ENCODE measurements around the gene ADAMTS2.
A peak's percentile ranks its signal among the peaks of the same experiment; 100 is the strongest.

Gene ADAMTS2

GRCh38 chr5:179183481-179183880, 161.8 kb downstream of the ADAMTS2 start:
- no peak for DNase-seq (ENCODE audit: low read depth in 1 of 2, low spot score in 1 of 2)

- DNase-seq (ENCODE audit: low read depth in 1 of 2, low spot score in 1 of 2) = no peak
Observed at GRCh38 chr5:179182601-179183000, 162.7 kb downstream of the ADAMTS2 start.

- no peak for DNase-seq (ENCODE audit: low read depth in 1 of 2, low spot score in 1 of 2)
Observed at GRCh38 chr5:179181988-179182387, 163.3 kb downstream of the ADAMTS2 start.

GRCh38 chr5:179180921-179181645, 164.2 kb downstream of the ADAMTS2 start:
- no peak for DNase-seq (ENCODE audit: low read depth in 1 of 2, low spot score in 1 of 2)

GRCh38 chr5:179180061-179180610, 165.1 kb downstream of the ADAMTS2 start:
- DNase-seq (ENCODE audit: low read depth in 1 of 2, low spot score in 1 of 2) = no peak

- DNase-seq (ENCODE audit: low read depth in 1 of 2, low spot score in 1 of 2) = no peak
Observed at GRCh38 chr5:179177711-179178575, 167.3 kb downstream of the ADAMTS2 start.

GRCh38 chr5:179176571-179177230, 168.6 kb downstream of the ADAMTS2 start:
- DNase-seq (ENCODE audit: low read depth in 1 of 2, low spot score in 1 of 2) = no peak

- DNase-seq (ENCODE audit: low read depth in 1 of 2, low spot score in 1 of 2) = no peak
Observed at GRCh38 chr5:179176166-179176565, 169.1 kb downstream of the ADAMTS2 start.

- DNase-seq (ENCODE audit: low read depth in 1 of 2, low spot score in 1 of 2) = no peak
Observed at GRCh38 chr5:179171816-179172745, 173.2 kb downstream of the ADAMTS2 start.

- DNase-seq (ENCODE audit: low read depth in 1 of 2, low spot score in 1 of 2) = no peak
Observed at GRCh38 chr5:179171251-179171815, 173.9 kb downstream of the ADAMTS2 start.

- DNase-seq (ENCODE audit: low read depth in 1 of 2, low spot score in 1 of 2) = no peak
Observed at GRCh38 chr5:179170606-179171005, 174.7 kb downstream of the ADAMTS2 start.

- no peak for DNase-seq (ENCODE audit: low read depth in 1 of 2, low spot score in 1 of 2)
Observed at GRCh38 chr5:179169836-179170235, 175.4 kb downstream of the ADAMTS2 start.

- no peak for DNase-seq (ENCODE audit: low read depth in 1 of 2, low spot score in 1 of 2)
Observed at GRCh38 chr5:179168664-179169063, 176.6 kb downstream of the ADAMTS2 start.

- DNase-seq (ENCODE audit: low read depth in 1 of 2, low spot score in 1 of 2) = no peak
Observed at GRCh38 chr5:179167871-179168451, 177.3 kb downstream of the ADAMTS2 start.

- DNase-seq (ENCODE audit: low read depth in 1 of 2, low spot score in 1 of 2) = peak in 1 of 2 donors; percentile 52
Observed at GRCh38 chr5:179166886-179167841, 178.1 kb downstream of the ADAMTS2 start.

GRCh38 chr5:179166171-179166885, 178.9 kb downstream of the ADAMTS2 start:
- DNase-seq (ENCODE audit: low read depth in 1 of 2, low spot score in 1 of 2) = no peak

GRCh38 chr5:179165421-179166170, 179.7 kb downstream of the ADAMTS2 start:
- DNase-seq (ENCODE audit: low read depth in 1 of 2, low spot score in 1 of 2) = no peak
